Transverse colon (tissue), 4 donors: ENCODE data around the gene ATP8B4.

Experiments
- POLR2A ChIP-seq: fragments of 450-650 bp; IDR thresholded peaks from one replicate; pipeline ENCODE4 v1.6.1; 2016; ENCODE audit warnings: antibody characterized with exemption, mild to moderate bottlenecking, moderate library complexity
- POLR2AphosphoS5 ChIP-seq, 3 donors: sonication (generic); formaldehyde crosslinking; IDR thresholded peaks; one replicate each; pipeline ENCODE4 v1.6.1; 2016; ENCODE audit warnings: antibody characterized with exemption in 3 of 3
- TF ChIP-seq, protein P1 (sequence below), 5 experiments: fragments of 200-600 bp in 3 of 5; fragments of 450-650 bp in 2 of 5; sonication (generic) in 3 of 5; IDR thresholded peaks; 1 replicate in 2 of 5; 2 replicates in 3 of 5; pipeline ENCODE4 v1.5.1; 2016 to 2017; ENCODE audit warnings: antibody characterized with exemption in 5 of 5, inconsistent platforms in 3 of 5, mild to moderate bottlenecking in 2 of 5, moderate library complexity in 1 of 5

- TF ChIP-seq POLR2A (no peak), POLR2AphosphoS5 (IDR thresholded peaks at IDR 0.05) (no peak)
- TF ChIP-seq, protein P1, sequence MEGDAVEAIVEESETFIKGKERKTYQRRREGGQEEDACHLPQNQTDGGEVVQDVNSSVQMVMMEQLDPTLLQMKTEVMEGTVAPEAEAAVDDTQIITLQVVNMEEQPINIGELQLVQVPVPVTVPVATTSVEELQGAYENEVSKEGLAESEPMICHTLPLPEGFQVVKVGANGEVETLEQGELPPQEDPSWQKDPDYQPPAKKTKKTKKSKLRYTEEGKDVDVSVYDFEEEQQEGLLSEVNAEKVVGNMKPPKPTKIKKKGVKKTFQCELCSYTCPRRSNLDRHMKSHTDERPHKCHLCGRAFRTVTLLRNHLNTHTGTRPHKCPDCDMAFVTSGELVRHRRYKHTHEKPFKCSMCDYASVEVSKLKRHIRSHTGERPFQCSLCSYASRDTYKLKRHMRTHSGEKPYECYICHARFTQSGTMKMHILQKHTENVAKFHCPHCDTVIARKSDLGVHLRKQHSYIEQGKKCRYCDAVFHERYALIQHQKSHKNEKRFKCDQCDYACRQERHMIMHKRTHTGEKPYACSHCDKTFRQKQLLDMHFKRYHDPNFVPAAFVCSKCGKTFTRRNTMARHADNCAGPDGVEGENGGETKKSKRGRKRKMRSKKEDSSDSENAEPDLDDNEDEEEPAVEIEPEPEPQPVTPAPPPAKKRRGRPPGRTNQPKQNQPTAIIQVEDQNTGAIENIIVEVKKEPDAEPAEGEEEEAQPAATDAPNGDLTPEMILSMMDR (IDR thresholded peaks at IDR 0.05), result no peak
These were observed 48.1 kb upstream of the ATP8B4 start for GRCh38 chr15:50167110-50167509.
